Activated CD4-positive, alpha-beta T cell treated with anti-CD3 and anti-CD28 coated beads for 36 hours (primary cell): ENCODE measurements around the gene ENTHD1. TPM values are rescaled to one million over a fixed set of nuclear protein-coding genes. Genes with fewer than 3 reads are reported as not detected.

ENCODE experiments used
- ATAC-seq: fragments of 200-7000 bp; cut with Tn5 transposase; one replicate; pipeline ENCODE4 v1.10.0; 2021; ENCODE audit warnings: mild to moderate bottlenecking, moderate library complexity
- CTCF ChIA-PET: fragments of 350-600 bp; sonication (Branson Sonifier 250); formaldehyde crosslinking; loops from one replicate; lab custom pipeline; 2021; ENCODE audit warnings: antibody characterized with exemption; lab: Charles Lee
- POLR2A ChIA-PET: fragments of 350-600 bp; sonication (Branson Sonifier 250); formaldehyde crosslinking; loops from one replicate; lab custom pipeline; 2021; ENCODE audit warnings: antibody characterized with exemption, inconsistent platforms; lab: Charles Lee
- DNase-seq: peaks from one replicate; pipeline ENCODE4 v3.0.0-alpha.2; 2020
- H3K27ac Mint-ChIP-seq: one replicate; pipeline ENCODE4 v1.8.0; 2021; ENCODE audit warnings: mixed read lengths
- H3K27me3 Mint-ChIP-seq: one replicate; pipeline ENCODE4 v1.8.0; 2021; ENCODE audit warnings: mixed read lengths
- H3K36me3 Mint-ChIP-seq: one replicate; pipeline ENCODE4 v1.8.0; 2021; ENCODE audit warnings: low read depth, mixed read lengths
- H3K4me1 Mint-ChIP-seq: one replicate; pipeline ENCODE4 v1.8.0; 2021; ENCODE audit warnings: mixed read lengths
- H3K4me3 Mint-ChIP-seq: one replicate; pipeline ENCODE4 v1.8.0; 2021; ENCODE audit warnings: mild to moderate bottlenecking, moderate library complexity, mixed read lengths
- H3K9me3 Mint-ChIP-seq: one replicate; pipeline ENCODE4 v1.8.0; 2021; ENCODE audit warnings: low read depth, mixed read lengths
- intact Hi-C, 2 experiments: fragments of 100-400 bp; cut with DNase I in 1 of 2; cut with micrococcal nuclease in 1 of 2; formaldehyde crosslinking; loops; one replicate each; pipeline versions ENCODE4 v1.14.2 to v1.15.1; 2022 to 2024; cut with DNase I, micrococcal nuclease
- total RNA-seq, 2 experiments: library from RNA; stranded (reverse); gene quantifications; one replicate each; pipeline ENCODE4 v1.2.3, GENCODE V29; 2021

Gene ENTHD1
- total RNA-seq, 2 experiments from 2014 or later: 0.59 to 0.70 TPM

DNA sequence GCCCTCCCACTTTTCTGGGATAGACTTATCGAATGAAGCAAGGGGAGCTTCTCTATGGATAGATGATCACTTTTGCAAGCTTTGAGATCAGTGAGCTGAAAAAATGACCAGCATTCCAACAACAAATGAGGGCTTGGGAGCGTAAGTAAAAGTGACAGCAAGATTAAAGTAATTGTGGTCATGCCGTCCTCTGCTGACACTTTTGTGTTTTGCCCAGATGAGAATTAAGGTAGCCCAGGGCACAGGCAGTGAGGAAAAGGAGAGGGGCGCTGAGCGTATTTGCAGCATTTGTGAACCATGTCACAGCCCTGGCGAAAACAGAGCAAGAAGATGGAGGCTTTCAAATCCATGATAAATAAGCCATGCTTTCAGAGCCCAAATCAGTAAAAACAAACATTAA, 42.1 kb upstream of the ENTHD1 start:
- Mint-ChIP-seq H3K27ac (peak overlapping the region; percentile 92), H3K4me3 (peak overlapping the region; percentile 69), H3K9me3 (no peaks in the 10 kb centered on the region), H3K4me1 (peaks cover 77% of the 10 kb centered on the region), H3K27me3 (no peaks in the 10 kb centered on the region), H3K36me3 (no peaks in the 10 kb centered on the region)
- ATAC-seq (no peak), DNase-seq (peak; percentile 33)
- intact Hi-C loops: loop anchor here in 1 of 2 experiments (5.0 to 10.0 kb wide), 2 partner anchors 87 to 401 kb away; partner anchors contain the start of gene RPS19BP1
- ChIA-PET CTCF (interaction anchor here (0.7 to 4.4 kb wide), 9 partner anchors 7 to 101 kb away, joined by 3 to 53 read pairs (median 3); no protein-coding TSS in a partner anchor), POLR2A (interaction anchor here (0.6 kb wide), 1 partner anchor 64 kb away, joined by 3 read pairs; no protein-coding TSS in a partner anchor)

DNA sequence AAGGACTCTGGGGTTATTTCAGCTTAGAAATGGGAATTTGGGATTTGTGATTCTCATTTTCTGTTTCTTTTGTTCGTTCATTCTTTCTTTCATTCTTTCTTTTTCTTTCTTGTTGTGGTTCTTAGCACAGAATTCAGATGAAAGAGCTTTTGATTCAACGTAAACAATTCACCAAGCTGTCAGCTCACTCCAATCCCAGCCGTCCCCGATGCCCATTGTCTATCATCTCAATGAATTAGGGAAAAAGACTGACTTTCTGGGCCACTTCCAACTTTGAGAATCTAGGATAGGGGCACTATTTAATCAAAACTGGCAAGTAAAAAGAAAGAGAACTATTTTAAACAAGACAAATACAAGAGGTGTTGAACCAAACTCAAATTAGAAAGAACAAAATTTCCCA, 41.6 kb upstream of the ENTHD1 start:
- DNase-seq (peak; percentile 3), ATAC-seq (no peak)
- ChIA-PET CTCF (interaction anchor here (0.7 to 4.4 kb wide), 10 partner anchors 8 to 405 kb away, joined by 3 to 53 read pairs (median 4); no protein-coding TSS in a partner anchor), POLR2A (interaction anchor here (0.6 to 0.7 kb wide), 2 partner anchors 63 to 415 kb away, joined by 3 to 6 read pairs; partner anchors contain the start of gene ATF4)
- peak overlapping the region; percentile 92 for H3K27ac Mint-ChIP-seq
- H3K4me3 Mint-ChIP-seq: peak overlapping the region; percentile 69
- H3K36me3 Mint-ChIP-seq: no peaks in the 10 kb centered on the region
- H3K27me3 Mint-ChIP-seq: no peaks in the 10 kb centered on the region
- H3K4me1 Mint-ChIP-seq: peaks cover 72% of the 10 kb centered on the region
- intact Hi-C loops: loop anchor here in 1 of 2 experiments (5.0 to 10.0 kb wide), 2 partner anchors 87 to 400 kb away; partner anchors contain the start of gene RPS19BP1
- H3K9me3 Mint-ChIP-seq: no peaks in the 10 kb centered on the region

DNA sequence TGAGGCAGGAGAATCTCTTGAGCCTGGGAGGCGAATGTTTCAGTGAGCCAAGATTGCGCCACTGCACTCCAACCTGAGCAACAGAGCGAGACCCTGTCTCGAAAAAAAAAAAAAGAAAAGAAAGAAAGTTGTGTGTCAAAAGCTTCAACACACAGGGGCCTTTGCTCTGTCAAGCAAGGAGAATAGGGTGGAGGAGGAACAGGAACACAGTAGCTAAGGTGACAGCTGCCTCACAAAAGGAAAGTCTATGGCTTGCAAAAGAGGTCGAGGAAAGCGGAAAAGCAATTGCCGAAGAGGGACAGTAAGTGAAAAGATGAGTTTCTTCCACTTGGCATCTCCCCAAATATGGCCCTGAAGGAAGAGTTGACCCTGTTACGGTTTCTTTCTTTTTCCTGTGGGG, 40.2 kb upstream of the ENTHD1 start:
- H3K36me3 Mint-ChIP-seq: no peaks in the 10 kb centered on the region
- H3K27me3 Mint-ChIP-seq: no peaks in the 10 kb centered on the region
- intact Hi-C loops: loop anchor here (5.0 to 10.0 kb wide), 2 partner anchors 399 to 414 kb away; partner anchors contain the start of genes ADSL (in 1 of the 2) and RPS19BP1 (in 1 of the 2)
- ChIA-PET CTCF (interaction anchor here (0.6 to 4.4 kb wide), 16 partner anchors 9 to 403 kb away, joined by 3 to 53 read pairs (median 4); no protein-coding TSS in a partner anchor), POLR2A (interaction anchor here (0.6 to 1.1 kb wide), 2 partner anchors 12 to 45 kb away, joined by 5 read pairs; no protein-coding TSS in a partner anchor)
- H3K9me3 Mint-ChIP-seq: no peaks in the 10 kb centered on the region
- ATAC-seq (no peak), DNase-seq (no peak)
- peak overlapping the region; percentile 69 for H3K4me3 Mint-ChIP-seq
- H3K4me1 Mint-ChIP-seq: peaks cover 61% of the 10 kb centered on the region
- H3K27ac Mint-ChIP-seq: peak overlapping the region; percentile 92

DNA sequence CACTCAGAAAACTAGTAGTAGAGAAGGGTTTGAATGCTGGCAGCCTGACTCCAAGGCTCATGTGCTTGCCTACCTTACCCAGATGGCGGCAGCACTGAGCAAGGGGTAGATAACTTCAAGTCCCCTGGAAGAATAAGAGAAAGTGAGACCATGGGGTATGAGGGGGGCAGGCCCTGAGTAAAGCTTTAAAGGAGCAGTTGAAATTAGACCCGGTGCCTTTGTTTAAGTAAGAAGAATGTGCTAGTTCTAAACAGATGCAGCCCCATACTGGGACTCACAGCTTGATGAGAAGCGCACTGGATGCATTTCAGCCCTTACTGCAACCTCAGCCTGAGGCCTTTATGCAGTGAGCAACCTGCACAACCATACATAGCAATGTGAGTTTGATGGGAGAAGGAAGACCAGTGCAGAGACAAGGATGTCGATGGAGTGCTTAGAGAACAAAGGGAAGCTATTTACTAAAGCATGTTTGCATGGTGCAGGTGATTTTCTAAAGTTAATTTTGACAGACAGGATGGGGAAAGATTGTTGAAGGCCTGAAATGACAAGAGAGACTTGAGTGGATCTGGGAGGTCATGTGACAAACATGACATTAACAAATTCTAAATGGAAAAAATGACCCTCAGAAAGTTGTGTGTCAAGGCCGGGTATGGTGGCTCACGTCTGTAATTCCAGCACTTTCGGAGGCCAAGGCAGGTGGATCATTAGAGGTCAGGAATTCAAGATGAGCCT, 39.5 kb upstream of the ENTHD1 start:
- Mint-ChIP-seq H3K4me3 (peak overlapping the region; percentile 69), H3K27me3 (no peaks in the 10 kb centered on the region), H3K4me1 (peaks cover 54% of the 10 kb centered on the region), H3K36me3 (no peaks in the 10 kb centered on the region), H3K27ac (peak overlapping the region; percentile 92), H3K9me3 (no peaks in the 10 kb centered on the region)
- ChIA-PET POLR2A (interaction anchor here (0.6 to 1.1 kb wide), 3 partner anchors 12 to 25 kb away, joined by 3 to 5 read pairs (median 4); no protein-coding TSS in a partner anchor), CTCF (interaction anchor here (0.5 to 4.4 kb wide), 22 partner anchors 9 to 601 kb away, joined by 3 to 53 read pairs (median 4); no protein-coding TSS in a partner anchor)
- DNase-seq (peak; percentile 83), ATAC-seq (peak; percentile 35)
- intact Hi-C loops: loop anchor here (5.0 to 10.0 kb wide), 2 partner anchors 398 to 414 kb away; partner anchors contain the start of genes ADSL (in 1 of the 2) and RPS19BP1 (in 1 of the 2)

DNA sequence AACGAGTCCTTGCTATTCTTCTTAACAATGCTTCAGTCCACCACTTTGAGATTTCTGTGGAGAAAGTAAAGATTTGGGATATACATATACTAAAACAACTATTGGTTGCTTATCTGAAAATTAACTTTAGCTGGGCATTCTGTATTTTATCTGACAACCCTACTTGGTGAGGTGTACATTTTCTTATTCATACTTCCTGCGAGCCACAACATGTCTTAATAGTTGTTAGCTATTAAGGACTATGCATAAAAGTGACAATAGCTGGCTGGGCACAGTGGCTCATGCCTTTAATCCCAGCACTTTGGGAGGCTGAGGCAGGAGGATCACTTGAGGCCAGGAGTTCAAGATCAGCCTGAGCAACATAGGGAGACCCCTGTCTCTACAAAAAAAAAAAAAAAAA, 38.6 kb upstream of the ENTHD1 start:
- intact Hi-C loops: loop anchor here (5.0 to 10.0 kb wide), 2 partner anchors 397 to 415 kb away; partner anchors contain the start of genes ADSL (in 1 of the 2) and RPS19BP1 (in 1 of the 2)
- ATAC-seq (no peak), DNase-seq (no peak)
- no peaks in the 10 kb centered on the region for H3K27me3 Mint-ChIP-seq
- H3K4me3 Mint-ChIP-seq: no peak overlapping the region
- no peaks in the 10 kb centered on the region for H3K36me3 Mint-ChIP-seq
- no peaks in the 10 kb centered on the region for H3K9me3 Mint-ChIP-seq
- ChIA-PET CTCF (interaction anchor here (0.6 to 4.4 kb wide), 10 partner anchors 8 to 113 kb away, joined by 3 to 53 read pairs (median 4); no protein-coding TSS in a partner anchor), POLR2A (interaction anchor here (0.8 kb wide), 1 partner anchor 12 kb away, joined by 3 read pairs; no protein-coding TSS in a partner anchor)
- H3K27ac Mint-ChIP-seq: no peak overlapping the region
- peaks cover 45% of the 10 kb centered on the region for H3K4me1 Mint-ChIP-seq

DNA sequence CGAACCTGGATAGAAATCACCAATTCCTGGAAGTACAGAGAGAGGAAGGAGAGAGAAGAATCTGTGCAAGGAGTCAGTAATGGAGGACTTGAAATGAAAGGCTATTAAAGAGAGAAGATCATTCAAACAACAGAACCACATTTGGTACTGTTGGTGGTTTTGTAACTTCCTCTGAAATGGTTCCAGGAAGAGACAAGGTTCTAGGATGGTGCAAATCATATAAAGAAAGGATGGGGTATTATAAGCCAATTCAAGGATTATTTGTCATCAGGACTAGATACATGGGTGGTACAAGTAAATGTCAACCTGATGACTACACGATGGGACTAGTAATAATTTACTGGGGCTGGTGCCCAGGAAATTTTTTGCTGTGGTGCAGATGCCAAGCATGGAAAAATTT, 37.7 kb upstream of the ENTHD1 start:
- H3K36me3 Mint-ChIP-seq: peaks cover 1% of the 10 kb centered on the region
- H3K27me3 Mint-ChIP-seq: no peaks in the 10 kb centered on the region
- peak; percentile 20 for ATAC-seq
- DNase-seq: no peak
- no peak overlapping the region for H3K27ac Mint-ChIP-seq
- H3K4me1 Mint-ChIP-seq: peaks cover 38% of the 10 kb centered on the region
- CTCF ChIA-PET: no interaction called here
- POLR2A ChIA-PET: no interaction called here
- H3K4me3 Mint-ChIP-seq: no peak overlapping the region
- intact Hi-C loops: loop anchor here (5.0 to 10.0 kb wide), 2 partner anchors 396 to 416 kb away; partner anchors contain the start of genes ADSL (in 1 of the 2) and RPS19BP1 (in 1 of the 2)
- no peaks in the 10 kb centered on the region for H3K9me3 Mint-ChIP-seq

DNA sequence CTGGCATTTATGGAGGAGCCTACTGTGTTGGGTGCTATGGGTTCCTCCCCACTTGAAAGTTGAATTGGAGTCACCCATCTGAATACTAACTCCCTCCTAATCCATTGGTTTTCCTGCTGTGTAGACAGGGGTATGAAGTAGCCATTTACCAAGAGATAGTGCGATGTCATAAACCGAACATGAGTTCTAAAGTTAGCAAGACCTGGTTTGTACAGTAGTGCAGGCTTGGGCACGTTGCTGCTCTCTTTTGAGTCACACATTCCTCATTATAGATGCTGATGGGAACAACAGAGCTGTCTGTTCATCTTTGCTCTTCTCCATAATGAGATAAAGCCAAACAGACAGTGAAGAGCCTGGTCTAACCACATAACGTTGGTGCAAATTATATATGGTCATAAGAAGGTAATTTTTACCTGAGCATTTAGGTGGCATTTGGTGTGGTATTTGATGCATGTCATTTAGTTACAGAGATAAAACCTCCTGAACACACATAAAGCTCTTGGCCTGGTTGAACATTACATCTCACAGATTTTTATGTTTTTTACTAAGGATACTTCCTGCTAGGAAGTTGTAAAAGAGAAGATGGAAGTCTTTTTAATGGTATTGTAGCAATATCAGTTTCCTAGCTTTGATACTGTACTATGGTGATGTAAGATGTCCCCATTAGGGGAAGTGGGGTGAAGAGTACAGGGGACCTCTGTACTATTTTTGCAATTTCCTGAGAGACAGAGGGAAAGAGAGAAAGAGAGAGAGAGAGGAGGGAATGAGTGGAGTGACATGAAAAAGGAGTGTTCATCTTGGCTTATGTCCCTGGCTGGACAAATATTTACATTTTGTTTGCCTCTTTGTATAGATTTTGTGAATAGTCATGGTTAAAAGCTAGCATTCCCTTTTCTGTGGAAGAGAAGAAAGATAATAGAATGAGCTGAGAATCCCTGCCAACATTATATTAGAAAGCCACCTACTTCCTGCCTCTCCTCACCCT, 35.3 kb upstream of the ENTHD1 start:
- POLR2A ChIA-PET: interaction anchor here (0.5 to 1.0 kb wide), 4 partner anchors 8 to 316 kb away, joined by 3 to 6 read pairs (median 4); no protein-coding TSS in a partner anchor
- Mint-ChIP-seq H3K9me3 (no peaks in the 10 kb centered on the region), H3K36me3 (peaks cover 3% of the 10 kb centered on the region), H3K4me1 (peaks cover 39% of the 10 kb centered on the region), H3K4me3 (no peak overlapping the region), H3K27ac (no peak overlapping the region), H3K27me3 (no peaks in the 10 kb centered on the region)
- DNase-seq: no peak
- ATAC-seq: peak; percentile 20
- CTCF ChIA-PET: interaction anchor here (0.5 to 5.4 kb wide), 16 partner anchors 8 to 437 kb away, joined by 3 to 38 read pairs (median 4); partner anchors contain the start of gene RPS19BP1
- intact Hi-C loops: no loop called here

DNA sequence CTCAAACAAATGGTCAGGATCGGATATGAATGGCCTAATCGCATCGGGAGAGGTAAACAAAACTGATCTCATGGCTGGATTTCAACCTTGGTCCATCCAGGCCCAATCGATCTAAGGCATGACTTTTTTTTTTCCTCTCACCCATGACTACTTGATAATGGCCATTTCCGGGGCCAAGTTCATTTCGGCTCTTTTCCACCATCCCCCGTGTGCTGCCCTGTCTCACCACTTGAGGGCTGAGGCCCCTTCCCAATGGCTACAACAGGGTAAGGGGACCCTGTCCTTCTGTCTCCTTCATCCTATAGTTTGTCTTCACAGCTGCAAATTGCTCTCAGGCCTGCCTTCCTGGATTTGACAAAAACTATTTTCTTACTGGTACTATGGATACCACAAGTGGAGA, 34.0 kb upstream of the ENTHD1 start:
- peaks cover 3% of the 10 kb centered on the region for H3K36me3 Mint-ChIP-seq
- no peaks in the 10 kb centered on the region for H3K27me3 Mint-ChIP-seq
- no peak overlapping the region for H3K27ac Mint-ChIP-seq
- peak; percentile 45 for ATAC-seq
- ChIA-PET POLR2A (interaction anchor here (0.6 kb wide), 1 partner anchor 66 kb away, joined by 3 read pairs; no protein-coding TSS in a partner anchor), CTCF (interaction anchor here (0.8 to 7.8 kb wide), 12 partner anchors 6 to 398 kb away, joined by 3 to 53 read pairs (median 5); no protein-coding TSS in a partner anchor)
- intact Hi-C loops: loop anchor here in 1 of 2 experiments (2.0 kb wide), 2 partner anchors 17 to 27 kb away; partner anchors contain the start of gene GRAP2
- peak; percentile 68 for DNase-seq
- H3K9me3 Mint-ChIP-seq: no peaks in the 10 kb centered on the region
- H3K4me1 Mint-ChIP-seq: peaks cover 38% of the 10 kb centered on the region
- no peak overlapping the region for H3K4me3 Mint-ChIP-seq

DNA sequence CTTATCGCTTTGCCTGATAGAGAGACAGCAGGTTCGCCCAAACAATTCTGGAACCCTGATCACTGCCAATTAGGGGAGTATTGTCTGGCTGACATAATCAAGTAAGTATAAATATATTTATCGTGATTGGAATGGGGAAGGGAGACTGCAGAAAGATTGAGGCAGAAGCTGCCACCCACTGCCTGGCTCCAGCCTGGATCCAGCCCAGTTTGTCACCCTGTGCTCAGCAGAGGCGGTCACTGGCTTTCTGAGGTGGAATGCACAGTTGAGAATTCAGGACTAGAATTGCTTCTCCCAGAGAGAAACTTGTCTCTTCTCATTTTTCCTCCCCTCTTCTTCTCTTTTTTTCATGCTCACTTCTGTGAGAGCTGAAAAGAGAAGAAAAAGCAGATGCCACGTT, 33.2 kb upstream of the ENTHD1 start:
- Mint-ChIP-seq H3K4me3 (no peak overlapping the region), H3K27ac (no peak overlapping the region), H3K4me1 (peaks cover 46% of the 10 kb centered on the region), H3K36me3 (peaks cover 3% of the 10 kb centered on the region), H3K9me3 (no peaks in the 10 kb centered on the region), H3K27me3 (no peaks in the 10 kb centered on the region)
- ATAC-seq (no peak), DNase-seq (peak; percentile 55)
- POLR2A ChIA-PET: interaction anchor here (0.6 to 1.7 kb wide), 3 partner anchors 10 to 67 kb away, joined by 3 to 9 read pairs (median 7); no protein-coding TSS in a partner anchor
- CTCF ChIA-PET: interaction anchor here (0.5 to 7.8 kb wide), 18 partner anchors 7 to 833 kb away, joined by 3 to 53 read pairs (median 5); no protein-coding TSS in a partner anchor
- intact Hi-C loops: loop anchor here in 1 of 2 experiments (2.0 kb wide), 2 partner anchors 16 to 26 kb away; partner anchors contain the start of gene GRAP2
